ENCODE results near the gene MLKL. TPM values are rescaled to one million over a fixed set of nuclear protein-coding genes. Genes with fewer than 3 reads are reported as not detected.
"Not testable (repeated sequence)": the region's sequence is repeated elsewhere in the genome, so short reads cannot be mapped to it uniquely, and the experiment has no call there.

The MLKL gene
- total RNA-seq, 6 experiments from 2014 or later: 2.6 to 13.1 (median 6.1) TPM

GRCh38 chr16:74659041-74659440 is 41.6 kb downstream of the MLKL start:
- H3K27ac ChIP-seq: no peak overlapping the region
- intact Hi-C loops (cut with DNase I): no loop called here
- peaks cover 0 to 10% (median 0%) of the 10 kb centered on the region in 4 donors for H3K4me1 ChIP-seq
- ATAC-seq (no peak), DNase-seq (no peak)
- H3K9me3 ChIP-seq: no peaks in the 10 kb centered on the region
- H3K36me3 ChIP-seq: peaks cover 0 to 37% (median 10%) of the 10 kb centered on the region in 4 donors
- H3K4me3 ChIP-seq: no peak overlapping the region
- no peak for TF ChIP-seq POLR2A (IDR thresholded peaks at IDR 0.05)
- TF ChIP-seq CTCF (IDR thresholded peaks at IDR 0.05): no peak
- 90% methylated on average over 2 of the region's 2 CpGs for WGBS (ENCODE audit: insufficient coverage, low coverage, low lambda C conversion rate, missing lambda C conversion rate)
- H3K27me3 ChIP-seq: no peaks in the 10 kb centered on the region

GRCh38 chr16:74657870-74658642 is 42.6 kb downstream of the MLKL start:
- no peaks in the 10 kb centered on the region for H3K9me3 ChIP-seq
- H3K27me3 ChIP-seq: no peaks in the 10 kb centered on the region
- WGBS (ENCODE audit: insufficient coverage, low coverage, low lambda C conversion rate, missing lambda C conversion rate): 54% methylated on average over 5 of the region's 5 CpGs
- H3K27ac ChIP-seq: no peak overlapping the region
- TF ChIP-seq POLR2A (IDR thresholded peaks at IDR 0.05) (no peak), CTCF (IDR thresholded peaks at IDR 0.05) (no peak)
- H3K4me3 ChIP-seq: no peak overlapping the region
- peak in 1 of 4 donors; percentile 65 for ATAC-seq
- H3K4me1 ChIP-seq: peaks cover 0 to 13% (median 0%) of the 10 kb centered on the region in 4 donors
- peaks cover 0 to 27% (median 10%) of the 10 kb centered on the region in 4 donors for H3K36me3 ChIP-seq
- no peak for DNase-seq
- intact Hi-C loops (cut with DNase I): no loop called here

GRCh38 chr16:74654536-74655050 is 46.1 kb downstream of the MLKL start:
- Histone ChIP-seq H3K27ac (no peak overlapping the region), H3K4me3 (no peak overlapping the region), H3K9me3 (no peaks in the 10 kb centered on the region), H3K4me1 (peaks cover 0 to 21% (median 0%) of the 10 kb centered on the region in 4 donors), H3K27me3 (no peaks in the 10 kb centered on the region), H3K36me3 (peaks cover 0 to 10% (median 4%) of the 10 kb centered on the region in 4 donors)
- no peak for TF ChIP-seq CTCF (IDR thresholded peaks at IDR 0.05)
- TF ChIP-seq POLR2A (IDR thresholded peaks at IDR 0.05): no peak
- no peak for DNase-seq
- 86% methylated on average over 3 of the region's 3 CpGs for WGBS (ENCODE audit: insufficient coverage, low coverage, low lambda C conversion rate, missing lambda C conversion rate)
- intact Hi-C loops (cut with DNase I): no loop called here
- no peak for ATAC-seq

GRCh38 chr16:74652883-74653282 is 47.8 kb downstream of the MLKL start:
- H3K9me3 ChIP-seq; DNase-seq; H3K27ac ChIP-seq; intact Hi-C loops (cut with DNase I); H3K4me3 ChIP-seq; ATAC-seq; H3K27me3 ChIP-seq: not testable (repeated sequence)
- Histone ChIP-seq H3K36me3 (peaks cover 0 to 14% (median 3%) of the 10 kb centered on the region in 4 donors), H3K4me1 (peaks cover 0 to 13% (median 0%) of the 10 kb centered on the region in 4 donors)
- WGBS (ENCODE audit: insufficient coverage, low coverage, low lambda C conversion rate, missing lambda C conversion rate): no CpG with 5 or more reads among the region's 2 CpGs

- intact Hi-C loops (cut with DNase I): no loop called here
- Histone ChIP-seq H3K9me3 (no peaks in the 10 kb centered on the region), H3K36me3 (peaks cover 0 to 15% (median 3%) of the 10 kb centered on the region in 4 donors), H3K27me3 (no peaks in the 10 kb centered on the region), H3K4me3 (no peak overlapping the region), H3K4me1 (peaks cover 0 to 13% (median 0%) of the 10 kb centered on the region in 4 donors), H3K27ac (no peak overlapping the region)
- no peak for DNase-seq
- 29% methylated on average over 1 of the region's 1 CpG for WGBS (ENCODE audit: insufficient coverage, low coverage, low lambda C conversion rate, missing lambda C conversion rate)
- TF ChIP-seq POLR2A (IDR thresholded peaks at IDR 0.05): no peak
- no peak for TF ChIP-seq CTCF (IDR thresholded peaks at IDR 0.05)
- ATAC-seq: no peak
Observed at GRCh38 chr16:74652249-74652648, 48.4 kb downstream of the MLKL start.
